ENCODE results near the gene MACROD1. TPM values are rescaled to one million over a fixed set of nuclear protein-coding genes. Genes with fewer than 3 reads are reported as not detected.

MACROD1 gene
- total RNA-seq, 2 experiments from 2014 or later: 38.7 to 48.6 TPM

- H3K36me3 Mint-ChIP-seq (ENCODE audit: low read depth): no peaks in the 10 kb centered on the region
- intact Hi-C loops (cut with micrococcal nuclease): no loop called here
- CTCF ChIA-PET: interaction anchor here (1.0 kb wide), 1 partner anchor 16 kb away, joined by 4 read pairs; no protein-coding TSS in a partner anchor
- H3K4me1 Mint-ChIP-seq (ENCODE audit: low read depth): no peaks in the 10 kb centered on the region
- H3K27ac Mint-ChIP-seq: no peak overlapping the region
- H3K9me3 Mint-ChIP-seq: no peaks in the 10 kb centered on the region
- no peaks in the 10 kb centered on the region for H3K27me3 Mint-ChIP-seq (ENCODE audit: low read depth)
- DNase-seq: no peak
- H3K4me3 Mint-ChIP-seq: no peak overlapping the region
Observed at GRCh38 chr11:64132191-64132771, 33.6 kb downstream of the MACROD1 start.

GRCh38 chr11:64131683-64132190 is 34.2 kb downstream of the MACROD1 start:
- no peaks in the 10 kb centered on the region for H3K27me3 Mint-ChIP-seq (ENCODE audit: low read depth)
- no peak overlapping the region for H3K27ac Mint-ChIP-seq
- CTCF ChIA-PET: interaction anchor here (1.0 kb wide), 1 partner anchor 16 kb away, joined by 4 read pairs; no protein-coding TSS in a partner anchor
- H3K4me3 Mint-ChIP-seq: no peak overlapping the region
- DNase-seq: no peak
- no peaks in the 10 kb centered on the region for H3K36me3 Mint-ChIP-seq (ENCODE audit: low read depth)
- H3K9me3 Mint-ChIP-seq: no peaks in the 10 kb centered on the region
- intact Hi-C loops (cut with micrococcal nuclease): no loop called here
- H3K4me1 Mint-ChIP-seq (ENCODE audit: low read depth): no peaks in the 10 kb centered on the region

- intact Hi-C loops (cut with micrococcal nuclease): no loop called here
- Mint-ChIP-seq H3K27ac (no peak overlapping the region), H3K4me3 (no peak overlapping the region), H3K27me3 (ENCODE audit: low read depth) (no peaks in the 10 kb centered on the region), H3K36me3 (ENCODE audit: low read depth) (no peaks in the 10 kb centered on the region), H3K4me1 (ENCODE audit: low read depth) (peaks cover 8% of the 10 kb centered on the region), H3K9me3 (no peaks in the 10 kb centered on the region)
- CTCF ChIA-PET: no interaction called here
- no peak for DNase-seq
Observed at GRCh38 chr11:64130618-64131017, 35.3 kb downstream of the MACROD1 start.

- Mint-ChIP-seq H3K27me3 (ENCODE audit: low read depth) (no peaks in the 10 kb centered on the region), H3K4me3 (no peak overlapping the region), H3K4me1 (ENCODE audit: low read depth) (peaks cover 14% of the 10 kb centered on the region), H3K36me3 (ENCODE audit: low read depth) (no peaks in the 10 kb centered on the region), H3K9me3 (no peaks in the 10 kb centered on the region), H3K27ac (no peak overlapping the region)
- DNase-seq: no peak
- CTCF ChIA-PET: no interaction called here
- intact Hi-C loops (cut with micrococcal nuclease): no loop called here
Observed at GRCh38 chr11:64129403-64129802, 36.5 kb downstream of the MACROD1 start.

- no peaks in the 10 kb centered on the region for H3K36me3 Mint-ChIP-seq (ENCODE audit: low read depth)
- no peak for DNase-seq
- no peaks in the 10 kb centered on the region for H3K9me3 Mint-ChIP-seq
- intact Hi-C loops (cut with micrococcal nuclease): no loop called here
- H3K27ac Mint-ChIP-seq: no peak overlapping the region
- H3K27me3 Mint-ChIP-seq (ENCODE audit: low read depth): no peaks in the 10 kb centered on the region
- H3K4me3 Mint-ChIP-seq: no peak overlapping the region
- CTCF ChIA-PET: no interaction called here
- H3K4me1 Mint-ChIP-seq (ENCODE audit: low read depth): peaks cover 14% of the 10 kb centered on the region
Observed at GRCh38 chr11:64128255-64129006, 37.5 kb downstream of the MACROD1 start.

GRCh38 chr11:64127267-64128072 is 38.4 kb downstream of the MACROD1 start:
- intact Hi-C loops (cut with micrococcal nuclease): no loop called here

GRCh38 chr11:64126796-64127195 is 39.1 kb downstream of the MACROD1 start:
- DNase-seq: no peak
- Mint-ChIP-seq H3K9me3 (no peaks in the 10 kb centered on the region), H3K27me3 (ENCODE audit: low read depth) (no peaks in the 10 kb centered on the region), H3K27ac (no peak overlapping the region), H3K4me3 (no peak overlapping the region), H3K4me1 (ENCODE audit: low read depth) (peaks cover 15% of the 10 kb centered on the region), H3K36me3 (ENCODE audit: low read depth) (no peaks in the 10 kb centered on the region)
- CTCF ChIA-PET: no interaction called here
- intact Hi-C loops (cut with micrococcal nuclease): no loop called here

More at GRCh38 chr11:64127267-64128072, 38.4 kb downstream of the MACROD1 start:
- peaks cover 14% of the 10 kb centered on the region for H3K4me1 Mint-ChIP-seq (ENCODE audit: low read depth)
- no peaks in the 10 kb centered on the region for H3K36me3 Mint-ChIP-seq (ENCODE audit: low read depth)
- no peak overlapping the region for H3K4me3 Mint-ChIP-seq
- no peak for DNase-seq
- no peak overlapping the region for H3K27ac Mint-ChIP-seq
- CTCF ChIA-PET: no interaction called here
- no peaks in the 10 kb centered on the region for H3K27me3 Mint-ChIP-seq (ENCODE audit: low read depth)
- no peaks in the 10 kb centered on the region for H3K9me3 Mint-ChIP-seq

- Mint-ChIP-seq H3K27ac (no peak overlapping the region), H3K36me3 (ENCODE audit: low read depth) (no peaks in the 10 kb centered on the region), H3K27me3 (ENCODE audit: low read depth) (no peaks in the 10 kb centered on the region), H3K9me3 (no peaks in the 10 kb centered on the region), H3K4me3 (no peak overlapping the region), H3K4me1 (ENCODE audit: low read depth) (peaks cover 16% of the 10 kb centered on the region)
- CTCF ChIA-PET: no interaction called here
- intact Hi-C loops (cut with micrococcal nuclease): no loop called here
- no peak for DNase-seq
Observed at GRCh38 chr11:64126371-64126770, 39.5 kb downstream of the MACROD1 start.

- no peak for DNase-seq
- Mint-ChIP-seq H3K27me3 (ENCODE audit: low read depth) (no peaks in the 10 kb centered on the region), H3K36me3 (ENCODE audit: low read depth) (no peaks in the 10 kb centered on the region), H3K4me1 (ENCODE audit: low read depth) (peaks cover 16% of the 10 kb centered on the region), H3K27ac (no peak overlapping the region), H3K9me3 (no peaks in the 10 kb centered on the region), H3K4me3 (no peak overlapping the region)
- CTCF ChIA-PET: no interaction called here
- intact Hi-C loops (cut with micrococcal nuclease): no loop called here
Observed at GRCh38 chr11:64125676-64126075, 40.2 kb downstream of the MACROD1 start.

- Mint-ChIP-seq H3K36me3 (ENCODE audit: low read depth) (no peaks in the 10 kb centered on the region), H3K4me3 (no peak overlapping the region), H3K27me3 (ENCODE audit: low read depth) (no peaks in the 10 kb centered on the region), H3K4me1 (ENCODE audit: low read depth) (peaks cover 16% of the 10 kb centered on the region), H3K27ac (no peak overlapping the region), H3K9me3 (no peaks in the 10 kb centered on the region)
- CTCF ChIA-PET: no interaction called here
- no peak for DNase-seq
- intact Hi-C loops (cut with micrococcal nuclease): no loop called here
Observed at GRCh38 chr11:64124147-64124546, 41.8 kb downstream of the MACROD1 start.

- Mint-ChIP-seq H3K4me1 (ENCODE audit: low read depth) (peaks cover 16% of the 10 kb centered on the region), H3K27ac (no peak overlapping the region), H3K9me3 (no peaks in the 10 kb centered on the region), H3K36me3 (ENCODE audit: low read depth) (no peaks in the 10 kb centered on the region), H3K4me3 (no peak overlapping the region), H3K27me3 (ENCODE audit: low read depth) (no peaks in the 10 kb centered on the region)
- no peak for DNase-seq
- CTCF ChIA-PET: no interaction called here
- intact Hi-C loops (cut with micrococcal nuclease): no loop called here
Observed at GRCh38 chr11:64123679-64124078, 42.2 kb downstream of the MACROD1 start.
